OCI-LY3 (cell line): ENCODE data around the gene DNAJC5.
"Not testable (repeated sequence)": the region's sequence is repeated elsewhere in the genome, so short reads cannot be mapped to it uniquely, and the experiment has no call there.

Experiments used
- CTCF ChIP-seq: fragments of 200-600, 300-600 bp; sonication (generic); IDR thresholded peaks from 2 replicates; pipeline ENCODE4 v1.5.1; 2014; ENCODE audit warnings: antibody characterized with exemption, low read length, low read depth
- EZH2phosphoT487 ChIP-seq: fragments of 200-600 bp; shearing (Covaris generic); IDR thresholded peaks from 2 replicates; pipeline ENCODE4 v1.6.1; 2018; ENCODE audit warnings: antibody characterized with exemption, mixed run types, low read depth

- not testable (repeated sequence) for TF ChIP-seq CTCF, EZH2phosphoT487
These were observed 66.0 kb downstream of the DNAJC5 start for GRCh38 chr20:63960654-63961621.
